SJSA1 (cell line): Measurements from ENCODE around the gene RSPO4. TPM values are rescaled to one million over a fixed set of nuclear protein-coding genes. Genes with fewer than 3 reads are reported as not detected.

Experiments used
- DNase-seq, 2 experiments: peaks; one replicate each; pipeline ENCODE4 v3.0.0-alpha.2; 2015 to 2020; ENCODE audit warnings: low spot score in 2 of 2, low read depth in 1 of 2
- H3K27ac ChIP-seq: fragments of 250-450 bp; sonication (Bioruptor Pico); 2 replicates; pipeline ENCODE4 v1.5.1; 2020; ENCODE audit warnings: mild to moderate bottlenecking, moderate library complexity
- H3K27me3 ChIP-seq: fragments of 250-450 bp; sonication (Bioruptor Pico); replicated peaks from 2 replicates; pipeline ENCODE4 v1.5.1; 2020; ENCODE audit warnings: mild to moderate bottlenecking, moderate library complexity
- H3K36me3 ChIP-seq: fragments of 250-450 bp; sonication (Bioruptor Pico); 2 replicates; pipeline ENCODE4 v1.5.1; 2020; ENCODE audit warnings: mild to moderate bottlenecking
- H3K4me1 ChIP-seq: fragments of 250-450 bp; sonication (Bioruptor Pico); replicated peaks from 2 replicates; pipeline ENCODE4 v1.6.1; 2021; ENCODE audit warnings: mild to moderate bottlenecking
- H3K4me3 ChIP-seq: fragments of 250-450 bp; sonication (Bioruptor Pico); 2 replicates; pipeline ENCODE4 v1.5.1; 2020; ENCODE audit warnings: mild to moderate bottlenecking
- H3K9me3 ChIP-seq: fragments of 250-450 bp; sonication (Bioruptor Pico); replicated peaks from 2 replicates; pipeline ENCODE4 v1.5.1; 2020; ENCODE audit warnings: mild to moderate bottlenecking
- total RNA-seq: library from RNA; depleted of rRNA; stranded (reverse); fragments of >200 nt; shearing (Covaris generic); gene quantifications from 2 replicates; pipeline ENCODE4 v1.2.3, GENCODE V29; 2014

RSPO4 gene
- total RNA-seq, 1 experiment from 2014 or later = not detected

DNA sequence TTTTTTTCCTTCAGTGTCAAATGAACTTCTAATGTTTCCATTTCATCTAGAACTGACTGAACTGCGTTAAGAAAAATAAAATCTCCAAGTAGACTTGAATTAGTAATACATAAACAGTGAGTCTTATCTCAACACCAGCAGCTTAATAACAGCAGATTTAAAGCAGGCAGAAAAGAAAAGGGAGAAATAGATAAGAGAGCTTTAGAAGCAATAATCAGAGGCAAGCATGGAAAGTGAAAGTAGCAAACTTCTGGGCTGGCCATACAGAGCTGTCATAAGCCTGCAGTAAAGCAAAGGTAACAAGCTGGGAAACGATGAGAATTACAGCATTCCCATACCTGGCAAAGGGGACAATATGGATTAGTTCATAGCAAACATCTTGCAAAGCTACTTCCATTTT is 69.1 kb downstream of the RSPO4 start:
- H3K36me3 ChIP-seq = no peaks in the 10 kb centered on the region
- no peak for DNase-seq
- H3K4me1 ChIP-seq = no peaks in the 10 kb centered on the region
- H3K4me3 ChIP-seq = no peak overlapping the region
- H3K27ac ChIP-seq = no peak overlapping the region
- H3K9me3 ChIP-seq = no peaks in the 10 kb centered on the region
- 0 out of 2 replicates have a peak, but pooled peaks cover 3% of the 10 kb centered on the region for H3K27me3 ChIP-seq

- H3K9me3 ChIP-seq = no peaks in the 10 kb centered on the region
- no peaks in the 10 kb centered on the region for H3K4me1 ChIP-seq
- no peak overlapping the region for H3K4me3 ChIP-seq
- DNase-seq = no peak
- H3K36me3 ChIP-seq = no peaks in the 10 kb centered on the region
- H3K27me3 ChIP-seq = 0 out of 2 replicates have a peak, but pooled peaks cover 3% of the 10 kb centered on the region
- no peak overlapping the region for H3K27ac ChIP-seq
Observed at GRCh38 chr20:931401-931800, 70.7 kb downstream of the RSPO4 start.

GRCh38 chr20:926670-927069 is 75.4 kb downstream of the RSPO4 start:
- H3K36me3 ChIP-seq = no peaks in the 10 kb centered on the region
- 0 out of 2 replicates have a peak, but pooled peaks cover 2% of the 10 kb centered on the region for H3K27me3 ChIP-seq
- H3K4me3 ChIP-seq = no peak overlapping the region
- no peaks in the 10 kb centered on the region for H3K9me3 ChIP-seq
- H3K4me1 ChIP-seq = no peaks in the 10 kb centered on the region
- DNase-seq = no peak
- no peak overlapping the region for H3K27ac ChIP-seq

DNA sequence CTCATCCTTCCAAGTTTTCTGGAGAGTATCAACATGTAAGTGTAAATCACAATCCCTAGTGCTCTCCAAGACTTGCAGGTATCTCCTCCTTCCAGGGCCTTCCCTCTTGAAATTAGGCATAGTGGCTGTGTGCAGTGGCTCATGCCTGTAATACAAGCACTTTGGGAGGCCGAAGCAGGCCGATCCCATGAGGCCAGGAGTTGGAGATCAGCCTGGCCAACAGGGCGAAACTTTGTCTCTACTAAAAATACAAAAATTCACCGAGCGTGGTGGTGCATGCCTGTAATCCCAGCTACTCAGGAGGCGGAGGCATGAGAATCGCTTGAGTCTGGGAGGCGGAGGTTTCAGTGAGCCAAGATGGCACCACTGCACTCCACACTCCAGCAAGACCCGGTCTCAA is 76.6 kb downstream of the RSPO4 start:
- H3K27me3 ChIP-seq = no peaks in the 10 kb centered on the region
- no peaks in the 10 kb centered on the region for H3K9me3 ChIP-seq
- no peak overlapping the region for H3K27ac ChIP-seq
- H3K4me3 ChIP-seq = no peak overlapping the region
- H3K36me3 ChIP-seq = no peaks in the 10 kb centered on the region
- DNase-seq = no peak
- H3K4me1 ChIP-seq = no peaks in the 10 kb centered on the region

GRCh38 chr20:924639-925038 is 77.5 kb downstream of the RSPO4 start:
- Histone ChIP-seq H3K9me3 (no peaks in the 10 kb centered on the region), H3K4me3 (no peak overlapping the region), H3K27me3 (no peaks in the 10 kb centered on the region; the same call in 1 of the 2 replicates), H3K36me3 (no peaks in the 10 kb centered on the region), H3K4me1 (no peaks in the 10 kb centered on the region), H3K27ac (no peak overlapping the region)
- DNase-seq = no peak

DNA sequence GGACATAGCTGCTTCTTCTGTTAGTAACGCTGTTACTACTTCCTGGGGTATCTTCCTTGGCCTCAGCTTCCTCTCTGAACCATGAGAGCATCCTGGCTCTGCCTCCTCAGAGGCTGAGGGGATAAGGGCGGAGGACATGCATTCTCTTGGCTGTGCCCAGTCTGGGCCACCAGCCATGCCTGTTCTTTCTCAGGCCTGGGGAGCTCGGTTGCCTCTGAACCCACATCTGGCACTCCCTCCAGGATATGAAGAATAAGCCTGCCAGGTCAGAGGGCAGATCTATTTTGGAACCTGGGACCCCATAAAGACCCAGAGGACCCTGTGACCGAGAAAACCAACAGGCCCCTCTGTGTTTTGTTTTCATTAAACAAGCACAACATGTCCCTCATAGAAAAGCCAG is 79.3 kb downstream of the RSPO4 start:
- no peak for DNase-seq
- H3K4me3 ChIP-seq = no peak overlapping the region
- no peak overlapping the region for H3K27ac ChIP-seq
- H3K27me3 ChIP-seq = no peaks in the 10 kb centered on the region; the same call in 1 of the 2 replicates
- no peaks in the 10 kb centered on the region for H3K36me3 ChIP-seq
- H3K9me3 ChIP-seq = no peaks in the 10 kb centered on the region
- no peaks in the 10 kb centered on the region for H3K4me1 ChIP-seq

- Histone ChIP-seq H3K9me3 (no peaks in the 10 kb centered on the region), H3K4me1 (no peaks in the 10 kb centered on the region), H3K27ac (no peak overlapping the region), H3K27me3 (no peaks in the 10 kb centered on the region; the same call in 1 of the 2 replicates), H3K4me3 (no peak overlapping the region), H3K36me3 (no peaks in the 10 kb centered on the region)
- no peak for DNase-seq
Observed at GRCh38 chr20:921068-921467, 81.0 kb downstream of the RSPO4 start.

DNA sequence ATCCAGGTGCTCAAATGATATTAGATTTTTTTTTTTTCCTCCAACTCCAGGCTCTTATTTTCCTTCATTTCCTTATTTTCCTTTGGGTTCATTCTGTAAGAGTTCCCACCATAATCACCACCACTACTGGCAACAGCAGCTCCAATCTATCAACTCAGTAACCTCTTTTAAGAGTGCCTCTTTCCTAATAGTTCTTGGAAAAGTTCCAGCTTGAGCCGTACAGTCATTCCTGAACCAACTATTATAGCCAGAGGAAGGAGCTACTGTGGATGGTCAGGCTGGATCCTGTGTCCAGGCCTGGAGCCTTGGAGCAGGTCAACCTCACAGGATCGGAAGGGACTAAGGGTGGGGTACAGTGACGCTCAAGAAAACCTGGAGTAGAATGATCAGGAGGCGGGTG is 81.8 kb downstream of the RSPO4 start:
- no peaks in the 10 kb centered on the region for H3K4me1 ChIP-seq
- H3K9me3 ChIP-seq = no peaks in the 10 kb centered on the region
- no peaks in the 10 kb centered on the region; the same call in 1 of the 2 replicates for H3K27me3 ChIP-seq
- no peak overlapping the region for H3K4me3 ChIP-seq
- H3K36me3 ChIP-seq = no peaks in the 10 kb centered on the region
- no peak overlapping the region for H3K27ac ChIP-seq
- no peak for DNase-seq

GRCh38 chr20:919491-919916 is 82.6 kb downstream of the RSPO4 start:
- Histone ChIP-seq H3K27me3 (peaks cover 5% of the 10 kb centered on the region), H3K4me1 (no peaks in the 10 kb centered on the region), H3K9me3 (no peaks in the 10 kb centered on the region), H3K4me3 (no peak overlapping the region), H3K36me3 (no peaks in the 10 kb centered on the region), H3K27ac (no peak overlapping the region)
- DNase-seq = no peak

GRCh38 chr20:917416-917815 is 84.7 kb downstream of the RSPO4 start:
- Histone ChIP-seq H3K27me3 (peaks cover 8% of the 10 kb centered on the region), H3K36me3 (no peaks in the 10 kb centered on the region), H3K4me1 (no peaks in the 10 kb centered on the region), H3K27ac (no peak overlapping the region), H3K9me3 (no peaks in the 10 kb centered on the region), H3K4me3 (no peak overlapping the region)
- DNase-seq = no peak

DNA sequence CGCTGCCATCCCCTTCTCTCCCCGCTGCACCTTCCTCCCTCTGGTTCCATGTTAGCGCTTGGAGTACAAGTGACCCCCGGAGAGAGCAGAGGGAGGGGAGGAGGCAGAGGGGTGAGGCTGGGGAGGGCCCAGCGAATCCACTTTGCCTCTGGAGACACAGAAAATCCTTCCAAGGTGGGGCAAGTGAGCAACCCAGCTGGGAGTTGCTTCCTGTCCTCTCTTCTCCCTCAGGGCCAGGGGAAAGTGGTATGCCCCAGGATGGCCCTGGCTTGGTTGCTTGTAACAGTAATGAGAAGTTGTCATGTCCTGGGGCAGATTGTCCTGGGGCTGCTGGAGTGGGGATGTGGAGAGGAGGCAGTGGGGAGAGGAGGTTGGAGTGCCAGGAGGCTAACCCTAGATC is 85.3 kb downstream of the RSPO4 start:
- no peak overlapping the region for H3K4me3 ChIP-seq
- no peaks in the 10 kb centered on the region for H3K9me3 ChIP-seq
- no peaks in the 10 kb centered on the region for H3K4me1 ChIP-seq
- DNase-seq = no peak
- H3K27me3 ChIP-seq = peaks cover 8% of the 10 kb centered on the region
- H3K36me3 ChIP-seq = no peaks in the 10 kb centered on the region
- no peak overlapping the region for H3K27ac ChIP-seq

DNA sequence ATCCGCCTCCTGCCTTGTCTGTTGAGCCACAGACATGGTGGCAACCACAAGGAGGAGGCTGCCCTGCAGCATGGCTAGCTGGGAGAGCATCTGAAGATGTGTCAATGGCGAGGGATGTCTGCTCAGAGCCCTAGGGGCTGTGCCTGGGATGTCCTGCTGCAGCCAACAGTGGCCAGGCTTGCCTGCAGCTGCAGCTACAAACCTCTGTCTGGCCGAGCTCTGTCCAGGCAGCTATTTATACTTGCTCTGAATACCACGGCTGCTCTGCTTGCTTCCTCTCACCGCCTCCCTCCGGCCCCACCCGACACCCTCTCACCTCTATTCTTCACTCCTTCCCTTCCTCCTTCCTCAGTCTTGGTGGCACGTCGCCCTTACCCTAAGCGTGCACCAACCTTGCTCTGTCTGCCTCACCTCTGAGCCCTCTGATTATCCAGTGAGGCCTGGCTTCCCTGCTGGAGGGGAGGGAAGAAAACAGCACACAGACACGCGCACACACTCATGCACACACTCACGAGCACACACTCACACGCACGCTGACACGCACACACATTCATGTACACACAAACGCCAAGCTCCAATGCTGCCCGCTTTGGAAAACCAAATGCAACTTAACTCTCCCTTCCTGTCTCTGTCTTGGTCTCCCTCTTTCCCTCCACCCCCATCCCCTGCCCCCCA is 85.8 kb downstream of the RSPO4 start, which contains the start of gene ANGPT4:
Gene ANGPT4 (minus strand): TSS at position 210 of the 675 bp plus-strand sequence. CDS start 120 bp downstream, at position 90.
- H3K4me3 ChIP-seq = no peak within 1 kb of the TSS
- H3K27me3 ChIP-seq = peaks cover 8% of the 10 kb centered on the region
- no peaks in the 10 kb centered on the region for H3K9me3 ChIP-seq
- H3K27ac ChIP-seq = no peak within 1 kb of the TSS
- no peak for DNase-seq
- H3K36me3 ChIP-seq = no peaks in the 10 kb centered on the region
- H3K4me1 ChIP-seq = no peaks in the 10 kb centered on the region

DNA sequence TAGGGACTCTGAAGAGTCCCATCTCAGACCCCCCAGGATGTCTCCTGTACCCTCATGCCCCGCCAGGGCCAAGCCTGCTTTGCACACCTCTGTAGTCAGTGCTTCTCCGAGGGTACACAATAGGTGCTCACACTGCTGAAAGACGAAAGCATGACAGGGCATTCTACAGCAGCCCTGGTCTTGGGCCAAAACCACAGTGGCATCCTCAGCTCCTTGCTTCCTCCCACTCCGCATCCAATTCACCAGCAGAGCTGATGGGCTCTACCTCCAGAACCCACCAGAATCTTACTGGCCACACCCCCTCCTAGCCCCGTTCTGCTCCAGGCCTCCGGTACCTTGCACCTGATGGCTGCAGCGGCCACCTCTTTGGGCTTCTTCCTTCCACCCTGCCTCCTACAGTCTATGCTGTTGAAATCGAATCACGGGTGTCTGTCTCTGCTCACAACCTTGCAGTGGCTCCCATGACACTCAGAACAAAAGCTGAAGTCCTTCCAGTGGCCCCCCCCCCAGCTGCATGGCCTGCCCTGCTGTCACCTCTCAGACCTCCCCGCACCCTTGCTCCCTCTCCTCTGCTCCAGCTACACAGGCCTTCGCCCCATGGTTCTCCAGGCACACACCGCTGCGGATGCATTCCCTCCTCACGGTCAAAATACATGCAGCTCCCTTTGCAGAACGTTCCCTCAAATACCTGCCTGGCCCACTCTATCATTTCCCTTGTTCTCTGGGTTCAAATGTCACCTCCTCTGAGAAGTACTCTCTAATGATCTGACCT is 87.2 kb downstream of the RSPO4 start:
- H3K9me3 ChIP-seq = no peaks in the 10 kb centered on the region
- no peak overlapping the region for H3K4me3 ChIP-seq
- H3K36me3 ChIP-seq = no peaks in the 10 kb centered on the region
- peaks cover 14% of the 10 kb centered on the region for H3K27me3 ChIP-seq
- no peak overlapping the region for H3K27ac ChIP-seq
- no peaks in the 10 kb centered on the region for H3K4me1 ChIP-seq
- no peak for DNase-seq

DNA sequence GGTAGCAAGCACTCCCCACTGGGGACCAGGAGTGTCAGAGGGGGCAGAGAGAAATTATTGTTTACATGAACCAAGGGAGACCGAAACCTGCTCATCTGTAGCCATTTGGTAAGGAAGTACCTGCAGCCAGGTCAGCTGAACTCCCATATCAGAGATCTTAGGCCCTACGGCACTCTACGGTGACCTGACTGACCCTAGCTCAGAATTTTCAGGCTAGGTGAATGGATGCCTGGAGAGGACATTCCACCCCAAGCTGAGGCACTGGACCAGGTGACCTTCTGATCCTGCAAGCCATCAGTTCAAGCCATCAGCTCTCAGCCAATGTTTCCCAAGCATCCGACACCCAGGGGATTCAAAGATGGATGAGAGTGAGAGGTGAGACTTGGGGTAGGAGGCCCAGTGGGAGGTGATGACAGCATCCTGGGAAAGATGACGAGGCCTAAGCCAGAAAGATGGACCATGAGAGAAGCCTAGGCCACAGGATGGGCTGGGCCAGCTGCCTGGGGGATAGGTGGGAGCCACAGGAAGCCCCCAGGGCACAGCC is 88.7 kb downstream of the RSPO4 start:
- H3K27ac ChIP-seq = no peak overlapping the region
- no peak for DNase-seq
- H3K27me3 ChIP-seq = peaks cover 14% of the 10 kb centered on the region
- no peaks in the 10 kb centered on the region for H3K36me3 ChIP-seq
- no peak overlapping the region for H3K4me3 ChIP-seq
- H3K9me3 ChIP-seq = no peaks in the 10 kb centered on the region; the same call in 1 of the 2 replicates
- no peaks in the 10 kb centered on the region for H3K4me1 ChIP-seq
